ENCODE data around the gene KMT2C. TPM values are rescaled to one million over a fixed set of nuclear protein-coding genes. Genes with fewer than 3 reads are reported as not detected.

KMT2C gene
- total and polyA plus RNA-seq, 2 of the 13 experiments (the other 11 are each of a cell fraction or from before 2014, with no cell fraction given) = 7.1 to 14.4 TPM

- TF ChIP-seq NFKBIZ (CRISPR knock-in tag; IDR thresholded peaks at IDR 0.05) (no peak), HNF1B (CRISPR knock-in tag; IDR thresholded peaks at IDR 0.05) (no peak), ZNF777 (CRISPR knock-in tag; IDR thresholded peaks at IDR 0.05) (peak; percentile 65), MTF1 (CRISPR knock-in tag; IDR thresholded peaks at IDR 0.05) (no peak), ZNF577 (CRISPR knock-in tag; IDR thresholded peaks at IDR 0.05; ENCODE audit: borderline replicate concordance, low read depth) (no peak), STAT5B (CRISPR knock-in tag; IDR thresholded peaks at IDR 0.05) (no peak; the same call in 1 of the 2 replicates), ZNF549 (CRISPR knock-in tag; IDR thresholded peaks at IDR 0.05) (0 out of 2 replicates have a peak, but pooled peaks have one; percentile 43), ZNF572 (CRISPR knock-in tag; IDR thresholded peaks at IDR 0.05) (0 out of 2 replicates have a peak, but pooled peaks have one; percentile 46), TFDP1 (CRISPR knock-in tag; IDR thresholded peaks at IDR 0.05; ENCODE audit: borderline replicate concordance) (no peak), ZMAT5 (CRISPR knock-in tag; IDR thresholded peaks at IDR 0.05; ENCODE audit: borderline replicate concordance, low read depth) (no peak), PITX1 (CRISPR knock-in tag; IDR thresholded peaks at IDR 0.05) (no peak), THAP11 (CRISPR knock-in tag; IDR thresholded peaks at IDR 0.05) (peak; percentile 54), MEF2D (CRISPR knock-in tag; IDR thresholded peaks at IDR 0.05) (no peak), RARA (CRISPR knock-in tag; IDR thresholded peaks at IDR 0.05) (no peak), ZSCAN29 (CRISPR knock-in tag; conservative IDR thresholded peaks at IDR 0.05) (peak; percentile 31; the same call in 1 of the 2 replicates), ZNF318 (CRISPR knock-in tag; IDR thresholded peaks at IDR 0.05) (no peak), SRY (CRISPR knock-in tag; IDR thresholded peaks at IDR 0.05) (peak; percentile 77; the same call in 1 of the 2 replicates), TP53 (CRISPR knock-in tag; conservative IDR thresholded peaks at IDR 0.05) (no peak), FOSL1 (CRISPR knock-in tag; IDR thresholded peaks at IDR 0.05; ENCODE audit: borderline replicate concordance) (no peak)
Observed at GRCh38 chr7:152464312-152465118, 28.7 kb upstream of the KMT2C start (continued).
